Right atrium auricular region (tissue), 2 donors: ENCODE data around the gene NFIL3. TPM values are rescaled to one million over a fixed set of nuclear protein-coding genes. Genes with fewer than 3 reads are reported as not detected.

Source experiments
- DNase-seq: peaks from one replicate; pipeline ENCODE4 v3.0.0-alpha.2; 2019; ENCODE audit warnings: low spot score
- H3K27ac ChIP-seq, 2 donors: fragments of 200-600 bp; sonication (generic); 1 replicate in 1 of 2; 2 replicates in 1 of 2; pipeline ENCODE4 v1.5.1; 2016 to 2019
- H3K27me3 ChIP-seq, 2 donors: fragments of 200-600 bp; sonication (generic); one replicate each; pipeline versions ENCODE4 v1.5.1 to v1.6.0; 2017 to 2019
- H3K36me3 ChIP-seq: fragments of 200-600 bp; sonication (generic); one replicate; pipeline ENCODE4 v1.5.1; 2016
- H3K4me1 ChIP-seq, 2 donors: fragments of 200-600 bp; sonication (generic); one replicate each; pipeline versions ENCODE4 v1.5.1 to v1.6.0; 2017 to 2019
- H3K4me3 ChIP-seq, 2 donors: fragments of 200-600 bp; sonication (generic); 1 replicate in 1 of 2; 2 replicates in 1 of 2; pipeline ENCODE4 v1.5.1; 2017 to 2019; ENCODE audit warnings: mild to moderate bottlenecking in 1 of 2, moderate library complexity in 1 of 2
- H3K9me3 ChIP-seq, 2 donors: fragments of 200-600 bp; sonication (generic); one replicate each; pipeline ENCODE4 v1.5.1; 2019
- total RNA-seq, 2 donors: library from RNA; depleted of rRNA; stranded (reverse); fragments of >200 nt; gene quantifications; one replicate each; pipeline ENCODE4 v1.1.0, GENCODE V29; 2016
- TF ChIP-seq, protein P1 (sequence below), 2 donors: fragments of 200-600 bp; sonication (generic); IDR thresholded peaks; one replicate each; pipeline ENCODE4 v1.5.1; 2019; ENCODE audit warnings: antibody characterized with exemption in 2 of 2

NFIL3 gene
- total RNA-seq, 2 donors from 2014 or later, result 21.2 to 25.5 TPM

DNA sequence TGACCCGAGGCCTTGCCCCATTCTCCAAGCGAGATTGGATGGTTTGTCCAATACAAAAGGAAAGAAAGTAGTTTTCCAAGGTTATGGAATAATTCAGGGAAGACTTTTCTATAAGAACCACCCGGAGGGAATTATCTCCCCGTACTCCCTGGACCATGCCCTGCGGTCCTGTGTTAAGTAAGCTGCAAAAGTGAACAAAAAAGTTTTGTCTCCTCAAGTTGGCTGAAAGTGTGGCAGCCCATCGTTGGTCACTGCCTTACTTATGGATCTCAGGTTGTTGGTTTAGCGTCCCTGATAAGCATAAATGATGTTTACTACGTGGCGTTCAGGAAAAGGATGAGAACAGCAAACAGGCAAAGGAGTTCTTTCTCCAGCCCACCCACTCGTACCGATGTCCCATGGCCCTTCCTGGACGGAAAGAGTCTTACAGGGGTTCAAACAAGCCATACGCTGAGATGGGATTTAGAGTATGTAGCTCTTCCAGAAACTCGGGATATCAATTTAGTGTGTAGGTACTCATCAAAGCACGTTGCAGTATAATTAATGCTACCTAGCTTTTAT lies 61.5 kb downstream of the NFIL3 start:
- no peak for DNase-seq
- Histone ChIP-seq H3K4me3 (peak overlapping the region; percentile 98 to 100), H3K4me1 (peaks cover 0 to 23% of the 10 kb centered on the region in 2 donors)

DNA sequence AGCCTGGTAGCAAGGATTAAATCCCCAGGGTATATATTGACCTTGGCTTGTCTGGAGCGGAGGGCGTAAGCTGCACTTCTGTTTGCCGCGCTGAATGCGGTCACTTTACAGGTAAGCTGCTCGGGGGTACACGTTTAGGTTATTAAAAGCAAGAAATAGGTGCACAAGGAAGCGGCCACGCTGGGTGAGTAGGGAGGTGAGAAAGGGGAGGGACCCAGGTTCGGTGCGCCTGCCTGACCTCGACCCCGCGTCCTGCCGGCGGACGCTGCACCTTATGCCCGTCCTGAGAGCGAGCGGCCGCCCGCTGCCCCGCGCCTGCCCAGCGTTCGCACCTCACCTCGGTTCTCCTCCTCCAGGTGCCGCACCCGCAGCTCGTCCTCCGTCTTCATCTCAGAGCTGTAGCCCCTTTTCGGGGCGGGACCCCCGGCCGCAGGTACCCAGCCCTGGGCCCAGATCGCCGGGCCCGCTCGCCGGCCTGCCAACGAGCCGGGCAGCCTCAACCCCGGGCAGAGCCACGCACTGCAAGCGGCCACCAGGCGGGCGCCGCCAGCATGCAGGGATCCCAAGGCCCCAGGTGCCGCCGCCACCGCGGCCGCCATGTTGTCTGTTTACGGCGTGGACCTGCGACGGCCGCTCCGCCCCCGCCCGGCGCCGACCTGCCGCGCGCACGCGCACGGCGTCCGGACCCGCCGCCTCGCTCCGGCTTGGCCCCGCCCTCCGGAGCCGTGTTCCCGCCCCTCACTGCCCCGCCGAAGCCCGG lies 62.2 kb downstream of the NFIL3 start, which contains the start of gene AUH:
TSS of gene AUH (minus strand) at position 628 of the 760 bp plus-strand sequence. CDS start at position 599, 29 bp downstream.
- H3K4me1 ChIP-seq, result peaks cover 0 to 23% of the 10 kb centered on the region in 2 donors
- DNase-seq, result peak; percentile 75
- peak within 1 kb of the TSS; percentile 98 to 100 for H3K4me3 ChIP-seq
- H3K27me3 ChIP-seq, result no peaks in the 10 kb centered on the region
- H3K27ac ChIP-seq, result peak within 1 kb of the TSS; percentile 89 to 93
- H3K36me3 ChIP-seq, result no peaks in the 10 kb centered on the region
- TF ChIP-seq, protein P1, sequence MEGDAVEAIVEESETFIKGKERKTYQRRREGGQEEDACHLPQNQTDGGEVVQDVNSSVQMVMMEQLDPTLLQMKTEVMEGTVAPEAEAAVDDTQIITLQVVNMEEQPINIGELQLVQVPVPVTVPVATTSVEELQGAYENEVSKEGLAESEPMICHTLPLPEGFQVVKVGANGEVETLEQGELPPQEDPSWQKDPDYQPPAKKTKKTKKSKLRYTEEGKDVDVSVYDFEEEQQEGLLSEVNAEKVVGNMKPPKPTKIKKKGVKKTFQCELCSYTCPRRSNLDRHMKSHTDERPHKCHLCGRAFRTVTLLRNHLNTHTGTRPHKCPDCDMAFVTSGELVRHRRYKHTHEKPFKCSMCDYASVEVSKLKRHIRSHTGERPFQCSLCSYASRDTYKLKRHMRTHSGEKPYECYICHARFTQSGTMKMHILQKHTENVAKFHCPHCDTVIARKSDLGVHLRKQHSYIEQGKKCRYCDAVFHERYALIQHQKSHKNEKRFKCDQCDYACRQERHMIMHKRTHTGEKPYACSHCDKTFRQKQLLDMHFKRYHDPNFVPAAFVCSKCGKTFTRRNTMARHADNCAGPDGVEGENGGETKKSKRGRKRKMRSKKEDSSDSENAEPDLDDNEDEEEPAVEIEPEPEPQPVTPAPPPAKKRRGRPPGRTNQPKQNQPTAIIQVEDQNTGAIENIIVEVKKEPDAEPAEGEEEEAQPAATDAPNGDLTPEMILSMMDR (IDR thresholded peaks at IDR 0.05), result no peak
- H3K9me3 ChIP-seq, result no peaks in the 10 kb centered on the region

More for the DNA sequence above, 61.5 kb downstream of the NFIL3 start:
- H3K36me3 ChIP-seq, result no peaks in the 10 kb centered on the region
- H3K27me3 ChIP-seq, result no peaks in the 10 kb centered on the region
- TF ChIP-seq, protein P1 (IDR thresholded peaks at IDR 0.05), result no peak
- H3K9me3 ChIP-seq, result no peaks in the 10 kb centered on the region
- peak overlapping the region; percentile 89 to 93 for H3K27ac ChIP-seq

DNA sequence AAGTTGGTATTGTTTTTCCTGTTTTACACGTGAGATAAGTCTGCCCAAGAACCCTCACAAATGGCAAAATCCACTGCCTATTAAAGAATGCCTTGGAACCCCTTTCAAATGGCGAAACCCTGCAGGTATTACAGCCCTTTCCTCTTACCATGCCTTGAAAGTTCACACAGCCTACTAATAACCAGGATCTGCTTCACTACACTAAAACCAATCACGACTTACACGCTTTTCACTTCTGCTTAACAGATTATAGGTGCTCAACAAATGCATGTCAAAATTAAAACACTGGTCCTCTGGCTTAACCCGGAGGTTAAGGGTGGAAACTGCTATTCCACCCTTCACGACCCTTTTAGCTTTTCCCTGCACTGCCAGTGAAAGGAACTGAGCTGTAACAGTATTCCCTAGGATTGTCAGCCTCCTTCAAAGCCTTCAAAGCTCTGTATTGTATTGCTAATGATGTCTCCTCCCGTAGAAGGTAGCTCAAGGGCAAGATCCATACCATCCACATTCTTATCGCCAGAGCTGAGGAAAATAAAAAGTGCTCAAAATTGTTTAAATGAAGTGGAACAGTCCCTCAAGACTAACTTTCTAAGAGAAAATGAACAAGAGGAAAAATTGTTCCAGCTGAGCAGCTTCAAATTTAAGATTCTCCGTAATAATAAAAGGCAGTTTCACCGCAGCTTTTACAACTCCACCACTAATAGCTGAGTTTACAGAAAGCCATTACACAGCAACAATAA lies 62.9 kb downstream of the NFIL3 start:
- Histone ChIP-seq H3K9me3 (no peaks in the 10 kb centered on the region), H3K36me3 (no peaks in the 10 kb centered on the region), H3K27me3 (no peaks in the 10 kb centered on the region), H3K27ac (peak overlapping the region; percentile 89 to 93), H3K4me1 (peaks cover 0 to 23% of the 10 kb centered on the region in 2 donors), H3K4me3 (peak overlapping the region; percentile 98 to 100)
- TF ChIP-seq, protein P1 (IDR thresholded peaks at IDR 0.05), result no peak
- no peak for DNase-seq

DNA sequence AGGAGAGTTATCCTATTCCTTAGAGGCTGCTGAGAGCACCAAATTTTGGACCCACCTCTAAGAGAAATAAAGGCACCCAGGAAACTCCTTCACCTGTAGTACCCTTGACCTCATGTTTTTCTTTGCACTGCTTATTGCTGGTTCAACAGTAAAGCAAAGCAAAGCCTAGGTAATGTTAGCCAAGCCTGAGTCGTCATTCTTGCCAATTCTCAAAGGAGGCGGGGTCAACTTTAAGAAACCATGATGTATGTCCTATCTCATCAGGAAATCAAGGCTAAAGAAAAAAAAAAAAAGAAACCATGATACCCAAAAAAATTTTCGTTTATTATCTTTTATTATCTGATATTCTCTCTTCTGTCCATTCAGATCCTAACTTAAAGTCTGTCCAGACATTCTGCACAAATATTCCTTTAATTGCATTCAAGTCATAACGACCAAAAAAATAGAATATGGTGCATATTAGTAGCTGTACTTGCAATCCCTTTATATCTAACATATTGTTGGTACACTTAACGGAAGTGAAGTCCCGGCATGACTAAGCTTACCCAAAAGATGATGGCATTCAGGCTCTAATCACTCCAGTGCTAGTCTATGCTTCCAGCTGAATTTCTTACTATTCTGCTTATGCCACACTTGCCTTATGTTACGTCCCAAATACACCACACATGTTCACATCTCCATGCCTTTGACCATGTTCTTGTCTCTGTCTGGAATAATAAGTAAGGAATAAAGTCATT lies 63.7 kb downstream of the NFIL3 start:
- no peaks in the 10 kb centered on the region for H3K27me3 ChIP-seq
- peaks cover 0 to 23% of the 10 kb centered on the region in 2 donors for H3K4me1 ChIP-seq

DNA sequence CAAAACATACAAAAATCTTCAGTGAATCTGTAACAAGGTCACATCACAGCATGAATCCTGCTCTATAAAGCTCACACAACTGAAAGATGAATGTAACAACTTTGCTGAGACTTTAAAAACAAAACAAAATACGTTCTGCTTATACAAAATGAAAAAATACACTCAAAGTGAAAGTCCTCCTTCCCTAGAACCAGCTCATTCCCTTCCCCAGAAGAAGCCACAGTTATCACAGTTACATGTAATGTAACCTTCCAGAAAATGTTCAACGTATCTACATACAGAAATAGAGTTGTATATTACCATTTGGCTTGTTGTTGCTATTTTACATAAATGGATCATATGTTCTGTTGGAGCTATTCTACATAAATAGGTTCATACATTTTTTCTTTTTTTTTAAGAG lies 64.5 kb downstream of the NFIL3 start:
- TF ChIP-seq, protein P1 (IDR thresholded peaks at IDR 0.05), result no peak
- no peaks in the 10 kb centered on the region for H3K27me3 ChIP-seq
- no peak overlapping the region for H3K4me3 ChIP-seq
- H3K4me1 ChIP-seq, result peaks cover 0 to 23% of the 10 kb centered on the region in 2 donors
- no peaks in the 10 kb centered on the region for H3K9me3 ChIP-seq
- H3K36me3 ChIP-seq, result peaks cover 7% of the 10 kb centered on the region
- no peak for DNase-seq
- H3K27ac ChIP-seq, result no peak overlapping the region

More for the DNA sequence above, 63.7 kb downstream of the NFIL3 start:
- Histone ChIP-seq H3K27ac (no peak overlapping the region), H3K36me3 (peaks cover 6% of the 10 kb centered on the region), H3K4me3 (peak overlapping the region in 1 of 2 donors; percentile 100), H3K9me3 (no peaks in the 10 kb centered on the region)
- no peak for DNase-seq
- TF ChIP-seq, protein P1 (IDR thresholded peaks at IDR 0.05), result no peak
